Activated CD4-positive, CD25-positive, alpha-beta regulatory T cell treated with anti-CD3 and anti-CD28 coated beads, Interleukin-2, amount 50 U/mL, for 24 hours (primary cell): ENCODE measurements around the gene JARID2.
"Not testable (repeated sequence)": the region's sequence is repeated elsewhere in the genome, so short reads cannot be mapped to it uniquely, and the experiment has no call there.

Experiments
- ATAC-seq, 2 donors: fragments of 150-1000 bp; cut with Tn5 transposase; one replicate each; pipeline ENCODE4 v1.10.0; 2021; ENCODE audit warnings: mild to moderate bottlenecking in 1 of 2, moderate library complexity in 1 of 2

Gene JARID2

DNA sequence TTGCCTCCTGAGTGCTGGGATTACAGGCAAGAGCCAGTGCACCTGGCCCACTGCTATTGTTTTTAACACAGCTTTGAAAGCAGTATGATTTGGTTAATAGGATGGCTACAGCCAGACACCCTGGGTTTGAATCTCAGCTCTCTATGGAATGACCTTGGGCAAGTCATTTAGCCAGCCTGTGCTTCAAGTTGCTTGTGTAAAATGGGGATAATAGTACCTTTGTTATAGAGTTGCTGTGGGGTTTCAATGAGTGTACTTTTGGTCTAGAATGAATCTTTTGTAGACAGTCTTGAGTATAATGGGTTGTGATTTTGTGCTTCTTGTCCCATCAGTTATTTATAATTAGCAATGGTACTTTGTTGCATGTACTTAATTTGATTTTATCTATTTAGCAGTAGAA, 70.9 kb downstream of the JARID2 start:
- no peak for ATAC-seq

- peak; percentile 22 to 42 for ATAC-seq
Measured at GRCh38 chr6:15317251-15317650, 71.4 kb downstream of the JARID2 start.

DNA sequence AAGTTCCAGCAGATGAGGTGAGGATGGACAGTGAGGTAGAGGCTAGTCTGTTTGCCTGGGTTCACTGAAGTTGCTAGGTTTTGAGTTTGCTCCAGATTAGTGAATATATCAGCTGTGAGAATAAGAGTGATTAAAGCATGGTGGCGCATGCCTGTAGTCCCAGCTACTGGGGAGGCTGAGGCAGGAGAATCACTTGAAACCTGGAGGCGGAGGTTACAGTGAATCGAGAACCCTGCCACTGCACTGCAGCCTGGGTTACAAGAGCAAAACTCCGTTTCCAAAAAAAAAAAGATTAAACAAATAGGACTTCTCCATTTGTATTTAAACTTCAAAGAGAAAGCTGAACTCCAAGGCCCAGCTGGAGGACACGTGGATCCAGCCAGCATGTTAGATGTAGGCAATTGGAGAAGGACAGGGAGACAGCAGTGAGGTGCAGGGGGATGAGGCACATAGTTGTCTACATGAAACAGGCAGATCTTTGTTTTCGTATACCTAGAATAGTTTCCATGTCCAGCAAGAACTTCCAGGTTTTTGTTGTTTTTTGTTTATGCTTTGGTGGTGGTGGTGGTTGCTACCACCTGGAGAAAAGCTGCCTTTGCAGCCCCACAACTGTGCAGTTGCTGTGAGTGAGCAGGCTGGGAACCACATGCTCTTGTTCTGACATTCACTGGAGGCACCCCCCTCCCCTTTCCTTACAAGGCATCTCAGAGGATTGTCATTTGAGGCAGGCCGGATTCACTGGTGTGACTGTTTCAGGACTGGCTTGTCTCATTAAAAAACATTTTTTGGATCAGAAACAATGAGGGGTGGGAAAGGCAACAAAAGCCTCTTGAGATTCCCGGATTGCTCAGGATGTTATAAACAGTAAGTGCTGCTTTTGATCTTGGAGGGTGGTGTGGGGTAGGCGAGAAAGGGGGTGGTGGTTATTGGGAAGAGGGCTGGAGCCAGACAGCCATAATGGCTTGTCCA, 72.3 kb downstream of the JARID2 start:
- no peak for ATAC-seq

DNA sequence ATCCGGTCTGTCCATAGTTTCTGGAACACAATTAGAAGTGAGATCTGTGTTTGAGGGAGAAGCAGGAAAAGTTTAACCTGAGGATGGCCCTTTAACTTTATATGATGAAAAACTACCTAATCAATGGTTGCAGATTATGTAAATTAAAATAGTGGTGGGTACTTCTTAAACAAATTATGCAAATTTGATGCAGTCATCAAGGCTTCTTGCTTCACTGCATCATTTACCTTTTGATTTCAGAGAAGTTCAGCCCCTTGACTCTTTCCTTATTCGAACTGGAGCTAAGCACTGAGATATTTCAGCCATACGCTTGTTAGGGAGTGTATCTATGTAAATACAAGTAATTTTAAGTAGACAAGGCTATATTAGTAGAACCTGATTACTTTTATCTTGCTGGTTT, 73.8 kb downstream of the JARID2 start:
- ATAC-seq, result peak; percentile 40 to 50

DNA sequence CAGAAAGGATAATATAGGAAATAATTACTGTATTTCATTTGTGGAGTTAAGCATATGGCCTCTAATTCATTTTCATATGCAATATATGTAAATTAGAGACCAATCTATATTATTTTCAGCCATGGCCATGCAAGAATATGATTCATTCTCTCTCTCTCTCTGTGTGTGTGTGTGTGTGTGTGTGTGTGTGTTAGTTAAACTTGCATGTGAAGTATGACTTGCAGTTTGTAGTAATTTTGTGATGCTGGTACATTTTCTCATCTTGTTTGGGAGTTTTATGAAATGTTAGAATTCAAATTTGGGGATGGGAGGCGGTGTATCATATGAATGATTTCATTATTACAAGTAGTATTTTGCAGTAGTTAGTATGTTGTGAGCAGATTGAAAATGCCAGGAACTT, 74.8 kb downstream of the JARID2 start:
- peak; percentile 42 for ATAC-seq

GRCh38 chr6:15322184-15322583, 76.3 kb downstream of the JARID2 start:
- no peak for ATAC-seq

GRCh38 chr6:15322781-15323536, 77.1 kb downstream of the JARID2 start:
- no peak for ATAC-seq

- ATAC-seq, result not testable (repeated sequence)
Measured at GRCh38 chr6:15323611-15324010, 77.7 kb downstream of the JARID2 start.

GRCh38 chr6:15324427-15324985, 78.6 kb downstream of the JARID2 start:
- ATAC-seq, result no peak

DNA sequence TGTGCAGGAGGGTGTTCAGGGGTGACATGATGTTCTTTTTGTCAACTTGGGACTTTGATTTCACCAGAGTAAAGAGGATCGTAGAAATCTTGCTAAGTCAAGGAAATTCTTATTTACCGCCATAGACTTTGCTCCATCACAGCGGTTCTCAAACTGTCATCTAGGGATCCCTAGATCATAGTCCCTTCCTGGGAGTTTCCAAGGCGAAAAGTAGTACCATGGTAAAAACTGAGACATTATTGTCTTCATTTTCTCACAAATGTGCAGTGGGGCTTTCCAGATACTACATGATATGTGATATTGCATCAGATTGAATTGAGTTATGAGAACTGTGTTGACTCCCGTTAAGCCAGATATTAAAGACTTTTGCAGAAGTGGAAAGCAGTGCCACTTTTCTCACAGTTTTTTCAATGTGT, 79.7 kb downstream of the JARID2 start:
- ATAC-seq, result peak; percentile 5 to 25

DNA sequence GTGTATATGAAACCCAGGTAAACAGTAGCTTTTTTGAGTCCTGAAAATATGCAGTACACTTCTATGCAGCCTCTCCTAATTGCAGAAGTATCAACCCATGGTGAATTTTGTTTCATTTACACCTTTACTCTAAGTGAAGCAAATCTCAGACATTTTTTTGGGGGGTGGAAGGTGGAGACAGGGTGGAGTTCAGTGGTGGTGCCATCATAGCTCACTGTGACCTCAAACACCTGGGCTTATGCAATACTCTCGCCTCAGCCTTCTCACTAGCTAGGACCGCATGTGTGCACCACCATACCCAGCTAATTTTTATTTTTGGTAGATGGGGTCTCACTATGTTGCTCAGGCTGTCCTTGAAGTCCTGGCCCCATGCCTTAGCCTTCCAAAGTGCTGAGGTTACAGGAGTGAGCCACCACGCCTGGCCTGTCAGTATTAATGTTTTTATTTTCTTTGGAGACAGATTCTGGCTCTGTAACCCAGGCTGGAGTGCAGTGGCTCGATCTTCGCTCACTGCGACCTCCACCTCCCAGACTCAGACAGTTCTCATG, 80.3 kb downstream of the JARID2 start:
- ATAC-seq, result peak in 1 of 2 donors; percentile 27

DNA sequence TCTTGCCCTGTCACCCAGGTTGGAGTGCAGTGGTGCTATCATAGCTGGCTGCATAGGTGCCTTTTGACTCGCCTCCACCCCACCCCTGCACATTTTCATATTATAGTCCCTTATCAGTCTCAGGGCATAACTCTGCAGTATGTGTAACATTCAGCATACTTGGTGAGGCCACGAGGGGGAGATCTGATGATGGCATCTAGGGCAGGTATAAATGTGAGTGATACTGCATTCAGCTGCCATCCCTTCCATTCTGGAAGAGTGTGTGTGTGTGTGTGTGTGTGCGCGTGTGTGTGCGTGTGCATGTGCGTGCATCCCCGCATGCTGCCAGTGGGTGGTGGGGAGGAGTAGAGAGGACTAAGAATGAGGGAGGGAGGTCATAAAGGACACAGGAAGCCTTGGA, 81.4 kb downstream of the JARID2 start:
- peak; percentile 63 to 66 for ATAC-seq

GRCh38 chr6:15329197-15329671, 83.4 kb downstream of the JARID2 start:
- ATAC-seq, result no peak

- peak; percentile 42 to 46 for ATAC-seq
Measured at GRCh38 chr6:15330174-15330944, 84.5 kb downstream of the JARID2 start.

DNA sequence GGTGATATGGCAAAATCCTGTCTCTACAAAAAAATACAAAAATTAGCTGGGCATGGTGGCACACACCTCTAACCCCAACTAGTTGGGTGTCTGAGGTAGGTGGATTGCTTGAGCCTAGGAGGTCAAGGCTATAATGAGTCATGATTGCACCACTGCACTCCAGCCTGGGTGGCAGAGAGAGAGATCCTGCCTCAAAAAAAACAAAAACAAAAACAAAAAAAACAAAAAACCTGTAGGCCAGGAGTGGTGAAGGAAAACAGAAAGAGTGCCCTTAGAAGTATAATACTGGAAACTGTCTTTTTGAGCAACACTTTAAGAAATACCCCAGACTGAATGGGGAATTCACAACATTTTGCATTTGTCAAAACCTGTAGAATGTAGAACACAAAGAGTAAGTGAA, 85.3 kb downstream of the JARID2 start:
- no peak for ATAC-seq

DNA sequence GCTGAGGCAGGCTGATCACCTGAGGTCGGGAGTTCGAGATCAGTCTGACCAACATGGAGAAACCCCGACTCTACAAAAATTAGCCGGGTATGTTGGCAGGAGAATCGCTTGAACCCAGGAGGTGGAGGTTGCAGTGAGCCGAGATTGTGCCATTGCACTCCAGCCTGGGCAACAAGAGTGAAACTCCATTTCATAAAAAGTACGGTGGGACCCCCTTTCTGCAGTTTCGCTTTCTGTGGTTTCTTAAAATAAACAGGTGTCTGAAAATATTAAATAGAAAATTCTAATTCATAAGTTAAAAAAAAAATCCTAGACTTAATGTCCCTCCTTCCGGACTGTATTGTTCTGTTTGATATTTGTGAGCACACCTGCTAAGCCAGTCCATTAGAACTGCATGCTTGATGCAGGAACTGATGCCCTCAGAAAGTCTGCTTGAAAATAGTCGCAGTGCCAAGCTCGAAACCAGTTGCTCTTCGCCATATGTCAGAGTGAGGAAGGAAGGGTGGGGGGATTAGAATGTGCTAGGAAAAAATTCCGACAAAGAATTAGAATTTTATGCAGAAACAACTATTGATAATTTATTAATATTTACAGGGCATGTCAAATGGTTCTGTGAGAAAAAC, 85.9 kb downstream of the JARID2 start:
- no peak for ATAC-seq

DNA sequence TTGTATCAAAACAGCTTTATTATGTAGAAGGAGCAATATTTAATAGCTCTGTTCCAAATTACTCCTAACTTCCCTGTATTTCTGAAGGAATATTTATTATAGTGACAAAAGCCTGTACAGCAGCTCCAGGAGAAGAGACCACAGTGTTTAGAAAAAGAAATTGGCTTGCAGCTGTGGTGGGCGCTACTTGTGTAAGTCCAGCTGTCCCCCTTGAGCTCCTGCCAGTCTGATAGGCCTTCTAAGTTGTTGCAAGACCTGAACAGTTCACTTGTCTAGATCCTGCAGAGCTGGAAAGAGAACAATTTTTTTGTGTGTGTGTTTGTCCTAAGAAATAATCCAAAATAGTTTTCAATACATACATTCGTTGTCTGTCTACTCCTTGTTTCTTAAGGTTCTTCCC, 86.6 kb downstream of the JARID2 start:
- ATAC-seq, result no peak

- ATAC-seq, result no peak
Measured at GRCh38 chr6:15335385-15335784, 89.5 kb downstream of the JARID2 start.

GRCh38 chr6:15335916-15336315, 90.0 kb downstream of the JARID2 start:
- no peak for ATAC-seq

- ATAC-seq, result no peak
Measured at GRCh38 chr6:15336900-15337560, 91.2 kb downstream of the JARID2 start.

DNA sequence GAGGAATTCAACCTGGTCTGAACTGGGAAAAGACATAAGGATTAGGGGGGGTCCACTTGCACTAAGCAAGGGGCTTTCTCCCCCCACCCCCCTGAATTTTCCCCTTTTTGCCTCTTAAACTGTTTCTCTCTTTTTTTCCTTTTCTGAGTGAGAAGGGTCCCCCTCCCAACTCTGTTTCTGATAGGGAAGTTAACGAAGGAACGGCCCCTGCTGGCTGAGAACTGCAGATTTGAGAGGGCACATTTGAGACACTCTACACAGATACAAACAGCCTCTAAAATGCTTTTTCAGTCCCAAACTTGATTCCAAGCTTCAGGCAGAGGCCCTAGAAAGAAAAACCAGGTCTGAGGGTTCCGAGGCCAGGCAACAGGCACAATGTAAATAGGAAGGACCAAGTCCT, 91.7 kb downstream of the JARID2 start:
- no peak for ATAC-seq
